Psoas muscle (tissue), 8 donors: ENCODE data around the gene GREB1. TPM values are rescaled to one million over a fixed set of nuclear protein-coding genes. Genes with fewer than 3 reads are reported as not detected.
A peak's percentile ranks its signal among the peaks of the same experiment; 100 is the strongest.

Experiments used
- ATAC-seq, 4 donors: fragments of 200-7000 bp; cut with Tn5 transposase; one replicate each; pipeline ENCODE4 v1.9.1; 2020; ENCODE audit warnings: moderate library complexity in 3 of 4, mild to moderate bottlenecking in 2 of 4
- DNase-seq, 2 donors: peaks; one replicate each; pipeline ENCODE4 v3.0.0-alpha.2; 2020
- H3K27ac ChIP-seq: fragments of 200-600 bp; one replicate; pipeline ENCODE4 v1.8.0; 2022
- H3K27me3 ChIP-seq, 3 donors: fragments of 200-600 bp in 1 of 3; one replicate each; pipeline versions ENCODE4 v1.6.1 to v1.8.0; 2013 to 2022; ENCODE audit warnings: low read length in 2 of 3, mild to moderate bottlenecking in 2 of 3, moderate library complexity in 1 of 3; ENCODE audit not compliant: insufficient read depth in 3 of 3
- H3K36me3 ChIP-seq, 2 donors: fragments of 200-600 bp in 1 of 2; one replicate each; pipeline versions ENCODE4 v1.6.1 to v1.8.0; 2013 to 2022; ENCODE audit warnings: low read depth in 1 of 2, mild to moderate bottlenecking in 1 of 2, moderate library complexity in 1 of 2; ENCODE audit not compliant: insufficient read depth in 1 of 2
- H3K4me1 ChIP-seq: fragments of 200-600 bp; one replicate; pipeline ENCODE4 v1.8.0; 2022
- H3K4me3 ChIP-seq: fragments of 200-600 bp; one replicate; pipeline ENCODE4 v1.8.0; 2022; ENCODE audit warnings: mild to moderate bottlenecking
- H3K9me3 ChIP-seq: fragments of 200-600 bp; one replicate; pipeline ENCODE4 v1.8.0; 2022
- WGBS, 3 donors: extraction: QIAGEN DNeasy Blood & Tissue Kit; methylation state at CpG; one replicate each; pipeline versions ENCODE4 v1.1.6 to v1.1.7; 2013; 5-methylcytosine and 5-hydroxymethylcytosine counted together
- intact Hi-C, 2 donors: fragments of 100-400 bp; cut with DNase I; formaldehyde crosslinking; loops; one replicate each; pipeline versions ENCODE4 v1.11.0 to v1.14.2; 2022
- polyA plus RNA-seq, 3 donors: library from polyadenylated mRNA; stranded (reverse); fragments of 200-250 nt; gene quantifications; one replicate each; pipeline ENCODE4 v1.2.3, GENCODE V29; 2013
- total RNA-seq, 4 donors: library from RNA; stranded (reverse); fragmentation: NEBNext Ultra II Directional in 2 of 4; extraction: Animal tissue kit (Norgen Biotek cat#: 25700) in 2 of 4; gene quantifications; one replicate each; pipeline versions ENCODE4 v1.2.1 to v1.2.4, GENCODE V29; 2021 to 2023
- TF ChIP-seq, protein P1 (sequence below): fragments of 200-600 bp; IDR thresholded peaks from one replicate; pipeline ENCODE4 v1.8.0; 2022; ENCODE audit warnings: antibody characterized with exemption
- donor health status: healthy with polysubstance abuse.
- donor health status: DM: no; HTN: no; CAD: no; lungs with moderate emphysema.
- donor health status: Bipolar disorder and iron deficiency.
- donor health status: healthy.
- donor health status: DM: yes; HTN: yes; CAD: no.
- donor health status: DM: no; HTN: no; CAD: no.
- donor health status: DM: no; HTN: no; CAD: no.
- donor health status: DM: yes; HTN: yes; CAD: no.

GREB1 gene
- total and polyA plus RNA-seq, 7 donors, result 1.3 to 17.5 (median 3.2) TPM

- Histone ChIP-seq H3K4me1 (peaks cover 11% of the 10 kb centered on the region), H3K9me3 (no peaks in the 10 kb centered on the region), H3K27ac (no peak overlapping the region), H3K27me3 (no peaks in the 10 kb centered on the region), H3K4me3 (no peak overlapping the region), H3K36me3 (no peaks in the 10 kb centered on the region)
- no peak for ATAC-seq
- intact Hi-C loops, result no loop called here
- TF ChIP-seq, protein P1, sequence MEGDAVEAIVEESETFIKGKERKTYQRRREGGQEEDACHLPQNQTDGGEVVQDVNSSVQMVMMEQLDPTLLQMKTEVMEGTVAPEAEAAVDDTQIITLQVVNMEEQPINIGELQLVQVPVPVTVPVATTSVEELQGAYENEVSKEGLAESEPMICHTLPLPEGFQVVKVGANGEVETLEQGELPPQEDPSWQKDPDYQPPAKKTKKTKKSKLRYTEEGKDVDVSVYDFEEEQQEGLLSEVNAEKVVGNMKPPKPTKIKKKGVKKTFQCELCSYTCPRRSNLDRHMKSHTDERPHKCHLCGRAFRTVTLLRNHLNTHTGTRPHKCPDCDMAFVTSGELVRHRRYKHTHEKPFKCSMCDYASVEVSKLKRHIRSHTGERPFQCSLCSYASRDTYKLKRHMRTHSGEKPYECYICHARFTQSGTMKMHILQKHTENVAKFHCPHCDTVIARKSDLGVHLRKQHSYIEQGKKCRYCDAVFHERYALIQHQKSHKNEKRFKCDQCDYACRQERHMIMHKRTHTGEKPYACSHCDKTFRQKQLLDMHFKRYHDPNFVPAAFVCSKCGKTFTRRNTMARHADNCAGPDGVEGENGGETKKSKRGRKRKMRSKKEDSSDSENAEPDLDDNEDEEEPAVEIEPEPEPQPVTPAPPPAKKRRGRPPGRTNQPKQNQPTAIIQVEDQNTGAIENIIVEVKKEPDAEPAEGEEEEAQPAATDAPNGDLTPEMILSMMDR, result no peak
- WGBS, 3 donors, result 62 to 67% (median 66%) methylated on average over 10 of the region's 10 CpGs
- no peak for DNase-seq
Measured at GRCh38 chr2:11553661-11554398, 20.0 kb downstream of the GREB1 start.

DNA sequence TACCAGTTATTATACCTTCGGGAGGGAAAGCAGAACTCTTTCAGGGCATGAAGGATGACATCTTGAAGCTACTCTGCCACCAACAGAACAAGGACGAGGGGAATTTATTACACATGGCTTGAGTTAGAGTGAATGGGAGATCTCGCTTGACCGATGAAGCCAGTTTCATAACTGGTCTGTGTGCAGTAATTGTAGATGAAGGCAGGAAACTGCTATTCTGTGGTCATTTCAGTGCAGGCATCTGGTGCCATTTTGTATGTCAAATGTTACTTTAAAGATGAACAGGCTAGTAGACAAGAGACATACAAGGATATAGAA lies 20.5 kb downstream of the GREB1 start:
- 63 to 71% (median 63%) methylated on average over 4 of the region's 4 CpGs for WGBS, 3 donors
- intact Hi-C loops, result no loop called here
- Histone ChIP-seq H3K27ac (no peak overlapping the region), H3K36me3 (no peaks in the 10 kb centered on the region), H3K9me3 (no peaks in the 10 kb centered on the region), H3K4me1 (peaks cover 11% of the 10 kb centered on the region), H3K27me3 (no peaks in the 10 kb centered on the region), H3K4me3 (no peak overlapping the region)
- DNase-seq (no peak), ATAC-seq (no peak)
- TF ChIP-seq, protein P1, result no peak

DNA sequence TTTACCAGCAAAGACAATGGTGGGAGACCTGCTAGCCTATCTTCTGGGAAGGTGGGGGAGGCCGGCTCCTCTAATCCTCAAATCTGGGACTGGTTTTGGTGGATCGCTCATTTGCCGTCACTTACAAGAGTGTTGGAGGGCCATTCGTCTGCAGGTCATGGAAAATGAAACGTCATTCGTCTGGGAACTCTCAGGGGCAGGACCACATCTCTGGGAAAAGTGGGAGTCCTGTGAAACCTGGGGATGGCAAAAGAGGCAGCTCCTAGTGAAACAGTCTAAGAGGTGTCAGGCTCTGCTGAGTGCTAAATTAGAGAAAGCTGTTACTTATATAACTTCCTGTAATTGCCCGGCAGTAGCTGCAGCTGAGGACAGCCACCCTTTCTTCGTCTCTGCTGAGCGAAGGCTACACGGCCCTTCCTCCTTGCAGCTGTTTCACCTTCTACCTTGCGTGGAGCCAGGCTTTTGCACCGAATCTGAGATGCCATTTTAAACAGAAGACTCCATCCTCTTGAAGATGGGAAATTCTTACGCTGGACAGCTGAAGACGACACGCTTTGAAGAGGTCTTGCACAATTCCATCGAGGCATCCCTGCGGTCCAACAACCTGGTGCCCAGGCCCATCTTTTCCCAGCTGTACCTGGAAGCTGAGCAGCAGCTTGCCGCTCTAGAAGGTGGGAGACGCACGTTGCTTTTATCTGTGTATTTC lies 22.4 kb downstream of the GREB1 start:
- WGBS, 3 donors, result 74 to 81% (median 78%) methylated on average over 20 of the region's 20 CpGs
- no peak for ATAC-seq
- intact Hi-C loops, result no loop called here

DNA sequence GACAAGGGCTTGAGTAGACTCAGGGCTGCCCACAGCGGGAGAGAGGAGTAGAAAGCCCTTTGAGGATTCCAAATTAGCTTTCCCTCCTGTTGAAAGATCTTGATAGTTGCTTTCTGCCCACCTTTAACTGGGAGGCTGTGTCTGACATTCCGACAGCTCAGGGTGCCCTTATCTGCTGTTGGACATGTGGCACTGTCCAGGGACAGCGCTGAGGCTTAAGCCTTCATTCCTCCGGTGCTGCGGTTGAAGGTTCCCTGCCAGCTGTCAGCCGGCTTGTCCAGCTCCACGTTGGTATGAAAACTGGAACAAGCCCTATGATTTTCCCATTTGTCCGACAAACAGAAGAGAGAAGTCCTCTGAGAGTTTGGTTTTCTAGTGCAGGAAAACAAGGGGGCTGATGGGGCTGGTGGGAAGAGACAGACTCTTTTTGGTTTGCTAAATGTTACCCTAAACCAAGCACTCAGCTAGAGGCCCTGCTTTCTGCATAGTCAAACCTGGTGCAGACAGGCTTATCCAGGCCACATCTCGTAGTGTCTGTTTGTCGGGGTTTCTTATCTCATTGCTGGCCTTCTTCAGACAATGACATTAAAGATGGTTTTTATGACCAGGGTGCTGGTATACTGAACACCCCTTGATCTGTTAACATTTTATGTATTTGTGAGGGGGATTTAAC lies 24.5 kb downstream of the GREB1 start:
- intact Hi-C loops, result no loop called here
- WGBS, 3 donors, result 31 to 44% (median 37%) methylated on average over 10 of the region's 10 CpGs
- ATAC-seq (peak; percentile 86 to 94 (median 90)), DNase-seq (peak in 1 of 2 donors; percentile 27)
- TF ChIP-seq, protein P1, result no peak
- H3K27ac ChIP-seq, result peak overlapping the region; percentile 41
- no peaks in the 10 kb centered on the region for H3K36me3 ChIP-seq
- H3K4me3 ChIP-seq, result peak overlapping the region; percentile 4
- peaks cover 11% of the 10 kb centered on the region for H3K4me1 ChIP-seq
- H3K9me3 ChIP-seq, result no peaks in the 10 kb centered on the region
- H3K27me3 ChIP-seq, result no peaks in the 10 kb centered on the region

More for the DNA sequence above, 22.4 kb downstream of the GREB1 start:
- peaks cover 11% of the 10 kb centered on the region for H3K4me1 ChIP-seq
- H3K36me3 ChIP-seq, result no peaks in the 10 kb centered on the region
- no peak for DNase-seq
- no peaks in the 10 kb centered on the region for H3K9me3 ChIP-seq
- no peak overlapping the region for H3K27ac ChIP-seq
- H3K4me3 ChIP-seq, result no peak overlapping the region
- TF ChIP-seq, protein P1, result no peak
- no peaks in the 10 kb centered on the region for H3K27me3 ChIP-seq
